GM18502 (cell line): ENCODE data around the gene FOXL3.
"Not testable (repeated sequence)": the region's sequence is repeated elsewhere in the genome, so short reads cannot be mapped to it uniquely, and the experiment has no call there.

Experiments
- ATAC-seq: cut with Tn5 transposase; IDR thresholded peaks from one replicate; pipeline ENCODE4 v1.9.1; 2021; ENCODE audit warnings: mild to moderate bottlenecking; ENCODE audit not compliant: unreplicated experiment, poor library complexity

Gene FOXL3

DNA sequence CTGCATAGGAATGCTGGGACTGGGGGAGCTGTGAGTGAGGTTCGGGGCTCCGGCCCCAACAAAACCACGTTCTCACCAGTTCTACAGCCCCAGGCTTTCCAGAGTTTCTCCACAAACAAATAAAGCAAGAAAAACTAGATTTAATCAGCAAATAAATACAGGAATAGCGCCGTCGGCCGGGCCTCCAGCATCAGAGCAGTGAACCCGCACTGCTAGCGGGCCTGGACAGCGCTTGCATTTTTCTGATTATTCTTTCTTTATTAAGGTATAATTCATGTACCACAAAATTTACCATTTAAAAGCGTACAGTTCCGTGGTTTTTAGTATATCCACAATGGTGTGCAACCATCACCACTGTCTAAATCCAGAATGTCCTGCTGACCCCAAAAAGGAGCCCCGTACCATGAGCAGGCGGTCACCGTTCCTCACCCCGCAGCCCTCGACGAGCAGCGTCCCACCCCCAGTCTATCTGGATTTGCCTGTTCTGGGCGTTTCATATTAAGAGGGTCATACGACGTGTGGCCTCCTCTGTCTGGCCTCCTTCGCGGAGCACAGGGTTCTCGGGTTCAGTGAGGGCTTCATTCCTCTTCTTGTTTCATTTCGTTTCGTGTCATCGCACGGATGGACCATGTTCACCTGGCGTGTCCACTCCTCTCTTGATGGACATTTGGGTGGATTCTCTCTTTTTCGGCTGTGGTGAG, 35.5 kb upstream of the FOXL3 start:
- no peak for ATAC-seq

DNA sequence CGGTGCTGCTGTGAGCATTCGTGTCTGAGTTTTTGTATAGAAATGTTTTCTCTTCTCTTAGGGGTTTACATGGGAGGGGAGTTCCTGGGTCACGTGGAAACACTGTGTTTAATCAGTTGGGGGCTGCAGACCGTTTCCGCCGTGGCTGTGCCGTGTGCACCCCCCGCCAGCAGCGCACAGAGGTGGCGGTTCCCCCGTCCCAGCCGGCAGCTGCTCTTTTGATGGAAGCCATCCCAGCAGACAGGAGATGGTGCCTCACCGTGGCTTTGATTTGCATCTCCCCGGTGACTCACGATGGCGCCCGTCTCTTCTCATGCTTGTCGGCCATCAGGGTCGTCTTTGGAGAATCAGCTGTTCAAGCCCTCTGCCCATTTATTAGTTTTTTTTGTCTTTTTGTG, 34.9 kb upstream of the FOXL3 start:
- no peak for ATAC-seq

DNA sequence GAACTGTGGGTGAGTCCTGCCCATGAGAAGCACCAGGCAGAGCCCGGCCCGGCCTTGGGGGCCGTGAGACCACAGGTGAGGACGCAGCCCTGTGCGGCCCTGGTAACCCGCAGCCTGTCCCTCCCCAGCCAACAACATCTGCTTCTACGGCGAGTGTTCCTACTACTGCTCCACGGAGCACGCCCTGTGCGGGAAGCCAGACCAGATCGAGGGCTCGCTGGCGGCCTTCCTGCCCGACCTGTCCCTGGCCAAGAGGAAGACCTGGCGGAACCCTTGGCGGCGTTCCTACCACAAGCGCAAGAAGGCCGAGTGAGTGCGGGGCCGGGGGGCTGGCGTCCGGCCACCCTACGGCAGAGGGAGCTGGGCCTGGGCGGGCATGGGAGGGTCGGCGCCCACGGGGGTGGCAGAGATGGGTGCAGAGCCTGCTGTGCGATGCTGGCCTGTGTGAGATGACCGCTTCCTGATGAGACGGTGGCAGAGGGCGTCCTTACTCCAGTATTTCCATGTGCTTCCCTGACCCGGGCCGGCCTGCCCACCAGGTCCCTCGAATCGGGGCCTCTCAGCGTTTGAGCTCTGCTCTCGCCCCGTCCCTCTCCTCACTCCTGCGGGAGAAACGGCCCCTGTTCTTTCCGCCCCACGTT, 34.1 kb upstream of the FOXL3 start:
- ATAC-seq: no peak

- ATAC-seq: no peak
These were observed 33.5 kb upstream of the FOXL3 start for GRCh38 chr7:256461-256940.

DNA sequence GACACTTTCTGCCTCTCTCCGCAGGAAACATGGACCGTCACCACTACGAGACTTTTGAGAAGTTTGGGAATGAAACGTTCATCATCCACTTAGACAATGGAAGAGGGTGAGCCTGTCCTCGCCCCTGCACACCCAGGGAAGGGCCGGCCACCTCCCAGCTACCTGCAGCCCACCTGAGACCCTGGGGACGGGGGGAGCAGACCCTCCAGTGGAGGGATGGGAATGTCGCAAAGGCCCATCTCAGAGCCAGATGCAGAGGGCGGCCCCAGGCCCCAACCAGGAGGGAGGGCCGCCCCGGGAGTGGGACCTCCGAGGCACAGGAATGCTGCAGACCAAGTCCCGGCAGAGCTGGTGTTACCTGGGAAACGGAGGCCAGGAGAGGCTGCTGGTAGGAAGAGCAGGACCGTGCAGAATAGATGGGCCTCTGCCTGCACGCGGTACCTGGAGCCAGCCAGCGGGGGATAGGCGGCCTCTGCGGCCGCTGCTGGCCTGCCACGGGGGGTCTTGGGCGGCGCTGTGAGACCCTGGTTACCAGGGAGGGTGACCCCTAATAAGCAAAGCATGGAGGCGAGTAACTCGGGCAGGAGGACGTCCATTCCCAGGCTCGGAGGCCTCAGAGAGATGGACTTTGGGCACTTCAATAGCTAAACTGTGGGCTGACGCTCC, 32.9 kb upstream of the FOXL3 start:
- ATAC-seq: no peak

DNA sequence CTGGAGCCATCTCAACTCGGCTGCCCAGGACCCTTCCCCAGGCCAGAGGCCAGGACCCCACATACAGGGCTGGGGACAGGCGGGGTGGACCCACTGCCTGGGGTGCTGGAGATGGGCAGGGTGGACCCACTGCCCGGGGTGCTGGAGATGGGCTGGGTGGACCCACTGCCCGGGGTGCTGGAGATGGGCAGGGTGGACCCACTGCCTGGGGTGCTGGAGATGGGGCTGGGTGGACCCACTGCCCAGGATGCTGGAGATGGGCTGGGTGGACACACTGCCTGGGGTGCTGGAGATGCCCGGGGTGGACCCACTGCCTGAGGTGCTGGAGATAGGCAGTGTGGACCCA, 32.4 kb upstream of the FOXL3 start:
- ATAC-seq: no peak

DNA sequence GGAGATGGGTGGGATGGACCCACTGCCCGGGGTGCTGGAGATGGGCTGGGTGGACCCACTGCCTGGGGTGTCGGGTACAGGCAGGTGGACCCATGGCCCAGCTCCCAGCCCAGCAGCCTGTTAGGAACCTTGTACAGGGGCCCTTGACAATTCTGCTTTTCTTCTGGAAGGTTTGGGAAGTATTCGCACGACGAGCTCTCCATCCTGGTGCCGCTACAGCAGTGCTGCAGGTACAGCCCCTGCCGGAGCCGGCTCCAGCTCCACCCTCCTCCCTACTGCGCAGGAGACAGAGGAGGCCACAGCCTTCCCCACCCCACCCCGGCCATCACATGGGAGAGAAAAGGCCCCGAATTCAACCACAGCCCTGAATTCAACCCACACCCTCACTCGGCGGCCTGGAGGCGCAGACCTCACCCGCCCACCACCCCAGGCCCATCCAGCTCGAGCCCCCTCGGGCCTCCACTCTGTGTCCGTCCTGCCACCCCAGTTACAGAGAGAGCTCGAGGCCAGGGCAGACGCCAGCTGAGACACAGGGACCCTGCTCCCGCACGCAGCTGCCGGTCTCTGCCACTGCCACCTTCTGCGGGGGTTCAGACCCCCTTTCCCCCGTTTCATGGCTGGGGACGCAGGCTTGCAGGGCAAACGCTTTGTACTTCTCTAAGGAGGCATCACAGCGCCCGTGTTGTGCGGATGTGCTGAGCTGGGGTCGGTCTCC, 31.3 kb upstream of the FOXL3 start:
- no peak for ATAC-seq

- no peak for ATAC-seq
These were observed 30.8 kb upstream of the FOXL3 start for GRCh38 chr7:259191-259505.

- ATAC-seq: no peak
These were observed 30.1 kb upstream of the FOXL3 start for GRCh38 chr7:259751-260405.

- ATAC-seq: no peak
These were observed 29.3 kb upstream of the FOXL3 start for GRCh38 chr7:260441-261281.

DNA sequence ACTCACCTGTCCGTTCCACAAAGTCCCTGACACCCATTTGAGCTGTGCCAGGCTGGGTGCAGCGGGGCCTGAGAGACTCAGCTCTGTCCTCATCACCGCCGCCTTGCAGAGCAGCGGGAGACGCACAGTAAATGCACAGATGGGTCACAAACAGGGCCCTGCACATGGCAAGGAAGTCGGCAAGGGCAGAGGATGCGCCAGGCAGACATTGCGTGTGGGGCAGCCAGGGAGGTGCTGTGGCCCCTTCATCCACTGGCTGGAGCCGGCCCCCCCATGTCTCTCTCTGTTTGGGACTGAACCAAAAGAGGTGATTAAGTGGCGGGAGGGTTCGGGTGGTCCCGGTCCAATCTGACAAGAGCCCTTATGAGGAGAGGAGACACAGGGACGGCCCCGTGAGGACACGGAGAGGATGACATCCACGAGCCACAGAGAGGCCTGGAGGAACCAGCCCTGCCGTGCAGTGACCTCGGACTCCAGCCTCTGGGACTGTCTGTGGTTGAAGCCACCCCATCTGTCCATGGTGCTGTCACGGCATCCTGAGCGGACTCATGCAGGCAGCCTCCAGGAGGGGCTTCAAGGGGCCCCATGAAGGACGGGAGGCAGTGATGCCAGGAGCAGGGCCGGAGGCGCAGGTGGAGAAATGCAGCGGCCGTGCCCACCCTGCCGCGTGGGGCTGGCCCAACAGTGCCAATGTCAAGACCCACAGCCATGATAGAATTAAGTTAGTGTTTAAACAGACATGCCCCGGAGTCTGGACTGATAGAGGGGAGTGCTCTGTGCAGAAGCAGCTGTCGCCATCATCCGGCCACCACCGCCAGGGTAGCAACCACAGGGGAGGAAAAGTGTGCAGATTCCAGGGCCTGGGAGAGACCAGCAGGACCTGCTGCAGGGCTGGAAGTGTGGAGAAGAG, 28.4 kb upstream of the FOXL3 start:
- ATAC-seq: no peak

GRCh38 chr7:262251-262572, 27.8 kb upstream of the FOXL3 start:
- no peak for ATAC-seq

DNA sequence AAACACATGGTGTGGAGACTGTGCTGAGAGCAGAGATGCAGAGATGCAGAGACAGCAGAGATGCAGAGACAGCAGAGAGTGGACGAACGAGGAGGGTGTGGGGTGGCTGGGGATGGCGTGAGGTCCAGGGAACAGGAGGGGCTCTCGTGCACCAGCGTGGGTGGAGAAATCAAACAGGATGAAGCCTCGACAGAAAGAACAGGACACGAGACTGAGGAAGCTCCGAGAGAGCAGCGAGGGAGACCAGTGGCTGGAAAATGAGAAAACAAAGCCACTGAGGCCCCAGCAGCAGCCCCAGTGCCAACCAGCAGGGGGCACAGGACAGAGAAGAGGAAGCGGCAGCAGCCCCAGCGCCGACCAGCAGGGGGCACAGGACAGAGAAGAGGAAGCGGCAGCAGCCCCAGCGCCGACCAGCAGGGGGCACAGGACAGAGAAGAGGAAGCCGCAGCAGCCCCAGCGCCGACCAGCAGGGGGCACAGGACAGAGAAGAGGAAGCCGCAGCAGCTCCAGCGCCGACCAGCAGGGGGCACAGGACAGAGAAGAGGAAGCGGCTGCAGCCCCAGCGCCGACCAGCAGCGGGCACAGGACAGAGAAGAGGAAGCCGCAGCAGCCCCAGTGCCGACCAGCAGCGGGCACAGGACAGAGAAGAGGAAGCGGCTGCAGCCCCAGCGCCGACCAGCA, 27.2 kb upstream of the FOXL3 start:
- not testable (repeated sequence) for ATAC-seq

- not testable (repeated sequence) for ATAC-seq
These were observed 26.3 kb upstream of the FOXL3 start for GRCh38 chr7:263483-264351.

DNA sequence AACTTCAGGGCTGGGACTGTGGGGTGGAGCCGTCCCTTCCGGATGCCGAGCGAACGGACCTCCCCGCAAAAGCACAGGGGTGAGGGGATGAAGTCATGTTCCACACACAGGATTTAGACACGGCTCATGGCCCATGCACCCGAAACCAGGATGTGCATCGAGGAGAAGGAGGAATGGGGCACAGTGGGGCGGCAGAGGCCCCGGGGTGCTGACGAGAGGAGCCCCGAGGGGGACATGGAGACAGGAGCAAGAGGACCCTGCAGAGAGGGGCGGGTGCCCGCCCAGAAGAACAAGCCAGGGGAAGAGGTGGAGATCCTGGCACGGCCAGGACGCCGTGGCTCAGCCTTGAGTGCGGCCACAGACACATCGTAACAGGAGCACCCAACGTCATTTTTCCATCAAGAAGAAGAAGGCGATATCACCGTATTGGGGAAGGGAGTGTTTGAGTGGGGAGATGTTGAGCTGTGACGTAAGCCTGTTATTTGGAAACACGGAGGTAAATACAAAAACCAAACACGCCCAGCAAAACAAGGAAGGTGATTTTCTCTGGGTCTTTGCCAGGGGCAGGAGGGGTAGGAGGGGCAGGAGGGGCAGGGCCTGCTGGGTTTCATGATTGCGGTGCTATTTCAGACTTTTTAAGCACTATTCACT, 25.3 kb upstream of the FOXL3 start:
- ATAC-seq: no peak

GRCh38 chr7:265192-265997, 24.6 kb upstream of the FOXL3 start:
- ATAC-seq: no peak
